Neutrophil (primary cell): ENCODE data around the gene MCCD1.
"Not testable (repeated sequence)": the region's sequence is repeated elsewhere in the genome, so short reads cannot be mapped to it uniquely, and the experiment has no call there.

ENCODE experiments used
- H3K27ac ChIP-seq: fragments of 200-600 bp; sonication (generic); 2 replicates; pipeline ENCODE4 v1.5.1; 2016; ENCODE audit warnings: mild to moderate bottlenecking, moderate library complexity
- H3K27me3 ChIP-seq: fragments of 200-600 bp; sonication (generic); 2 replicates; pipeline ENCODE4 v1.6.0; 2016; ENCODE audit warnings: mild to moderate bottlenecking
- H3K36me3 ChIP-seq: fragments of 200-600 bp; sonication (generic); 2 replicates; pipeline ENCODE4 v1.5.1; 2017
- H3K4me1 ChIP-seq, 2 experiments: fragments of 200-600 bp in 1 of 2; sonication (generic) in 1 of 2; 1 replicate in 1 of 2; 2 replicates in 1 of 2; pipeline versions ENCODE4 v1.5.1 to v1.6.1; 2013 to 2016; ENCODE audit warnings: low read depth in 1 of 2, low read length in 1 of 2, mild to moderate bottlenecking in 1 of 2, moderate library complexity in 1 of 2; ENCODE audit not compliant: control insufficient read depth in 1 of 2, insufficient read depth in 1 of 2
- H3K4me3 ChIP-seq, 2 experiments: fragments of 200-600 bp in 1 of 2; sonication (generic) in 1 of 2; 1 replicate in 1 of 2; 2 replicates in 1 of 2; pipeline ENCODE4 v1.5.1; 2013 to 2016; ENCODE audit warnings: low read depth in 1 of 2, low read length in 1 of 2, mild to moderate bottlenecking in 1 of 2, moderate library complexity in 1 of 2
- H3K9me3 ChIP-seq: fragments of 200-600 bp; sonication (generic); 2 replicates; pipeline ENCODE4 v1.5.1; 2016
- CTCF ChIP-seq: fragments of 200-600 bp; sonication (generic); IDR thresholded peaks from 2 replicates; pipeline ENCODE4 v1.5.1; 2016; ENCODE audit warnings: antibody characterized with exemption

Gene MCCD1

GRCh38 chr6:31493875-31494694, 34.7 kb upstream of the MCCD1 start:
- Histone ChIP-seq H3K27ac (peak overlapping the region; percentile 88), H3K4me1 (peaks cover 54 to 55% of the 10 kb centered on the region in 2 experiments), H3K9me3 (no peaks in the 10 kb centered on the region), H3K27me3 (peaks cover 6% of the 10 kb centered on the region), H3K4me3 (peak overlapping the region; percentile 77 to 89), H3K36me3 (no peaks in the 10 kb centered on the region)
- peak; percentile 86 for TF ChIP-seq CTCF

- no peaks in the 10 kb centered on the region for H3K9me3 ChIP-seq
- TF ChIP-seq CTCF = no peak
- H3K4me3 ChIP-seq = peak overlapping the region; percentile 77 to 89
- H3K36me3 ChIP-seq = no peaks in the 10 kb centered on the region
- H3K4me1 ChIP-seq = peaks cover 54 to 55% of the 10 kb centered on the region in 2 experiments
- peaks cover 6% of the 10 kb centered on the region for H3K27me3 ChIP-seq
- peak overlapping the region; percentile 88 for H3K27ac ChIP-seq
Observed at GRCh38 chr6:31495580-31495979, 33.2 kb upstream of the MCCD1 start.

GRCh38 chr6:31496826-31497225, 31.9 kb upstream of the MCCD1 start:
- H3K27me3 ChIP-seq, H3K36me3 ChIP-seq, H3K9me3 ChIP-seq: not testable (repeated sequence)
- Histone ChIP-seq H3K27ac (peak overlapping the region; percentile 88), H3K4me3 (peak overlapping the region; percentile 81 to 89), H3K4me1 (peaks cover 52% of the 10 kb centered on the region in 2 experiments)

- no peaks in the 10 kb centered on the region for H3K9me3 ChIP-seq
- peaks cover 6% of the 10 kb centered on the region for H3K27me3 ChIP-seq
- H3K36me3 ChIP-seq = no peaks in the 10 kb centered on the region
- H3K4me1 ChIP-seq = peaks cover 42 to 46% of the 10 kb centered on the region in 2 experiments
- peak within 1 kb of the TSS; percentile 81 to 89 for H3K4me3 ChIP-seq
- H3K27ac ChIP-seq = peak within 1 kb of the TSS; percentile 88
- no peak for TF ChIP-seq CTCF
Observed at GRCh38 chr6:31497531-31498476, 31.0 kb upstream of the MCCD1 start, which contains the start of gene MICB. Gene MICB (plus strand): TSS chr6:31498145. CDS start chr6:31498194, 49 bp downstream.

- peaks cover 33 to 38% of the 10 kb centered on the region in 2 experiments for H3K4me1 ChIP-seq
- peaks cover 6% of the 10 kb centered on the region for H3K27me3 ChIP-seq
- no peaks in the 10 kb centered on the region for H3K9me3 ChIP-seq
- no peaks in the 10 kb centered on the region for H3K36me3 ChIP-seq
- peak overlapping the region in 1 of 2 experiments; percentile 81 for H3K4me3 ChIP-seq
- no peak for TF ChIP-seq CTCF
- H3K27ac ChIP-seq = no peak overlapping the region
Observed at GRCh38 chr6:31498748-31499147, 30.0 kb upstream of the MCCD1 start.

GRCh38 chr6:31499648-31500047, 29.1 kb upstream of the MCCD1 start:
- not testable (repeated sequence) for H3K27me3 ChIP-seq, H3K9me3 ChIP-seq, H3K36me3 ChIP-seq, H3K27ac ChIP-seq, H3K4me3 ChIP-seq
- H3K4me1 ChIP-seq = peaks cover 33 to 35% of the 10 kb centered on the region in 2 experiments
